ENCODE results near the gene GPR155.
"Not testable (repeated sequence)": the region's sequence is repeated elsewhere in the genome, so short reads cannot be mapped to it uniquely, and the experiment has no call there.

DNA sequence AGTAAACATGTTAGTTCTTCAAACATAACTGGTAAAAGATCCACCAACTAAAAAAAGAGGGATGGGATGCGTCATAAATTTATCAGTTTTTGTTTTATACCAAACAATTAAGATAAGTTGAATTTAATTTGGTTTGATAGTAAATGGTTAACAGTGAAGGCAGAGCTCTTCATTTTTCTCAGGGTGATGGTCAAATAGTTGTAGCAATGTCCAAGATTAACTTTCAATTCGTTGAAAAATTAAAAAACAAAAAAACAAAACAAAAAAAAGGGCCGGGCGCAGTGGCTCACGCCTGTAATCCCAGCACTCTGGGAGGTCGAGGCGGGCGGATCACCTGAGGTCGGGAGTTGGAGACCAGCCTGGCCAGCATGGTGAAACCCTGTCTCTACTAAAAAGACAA is 1.8 kb downstream of the GPR155 start:
- TF ChIP-seq, protein P1, sequence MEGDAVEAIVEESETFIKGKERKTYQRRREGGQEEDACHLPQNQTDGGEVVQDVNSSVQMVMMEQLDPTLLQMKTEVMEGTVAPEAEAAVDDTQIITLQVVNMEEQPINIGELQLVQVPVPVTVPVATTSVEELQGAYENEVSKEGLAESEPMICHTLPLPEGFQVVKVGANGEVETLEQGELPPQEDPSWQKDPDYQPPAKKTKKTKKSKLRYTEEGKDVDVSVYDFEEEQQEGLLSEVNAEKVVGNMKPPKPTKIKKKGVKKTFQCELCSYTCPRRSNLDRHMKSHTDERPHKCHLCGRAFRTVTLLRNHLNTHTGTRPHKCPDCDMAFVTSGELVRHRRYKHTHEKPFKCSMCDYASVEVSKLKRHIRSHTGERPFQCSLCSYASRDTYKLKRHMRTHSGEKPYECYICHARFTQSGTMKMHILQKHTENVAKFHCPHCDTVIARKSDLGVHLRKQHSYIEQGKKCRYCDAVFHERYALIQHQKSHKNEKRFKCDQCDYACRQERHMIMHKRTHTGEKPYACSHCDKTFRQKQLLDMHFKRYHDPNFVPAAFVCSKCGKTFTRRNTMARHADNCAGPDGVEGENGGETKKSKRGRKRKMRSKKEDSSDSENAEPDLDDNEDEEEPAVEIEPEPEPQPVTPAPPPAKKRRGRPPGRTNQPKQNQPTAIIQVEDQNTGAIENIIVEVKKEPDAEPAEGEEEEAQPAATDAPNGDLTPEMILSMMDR (IDR thresholded peaks at IDR 0.05; ENCODE audit: poor library complexity, severe bottlenecking): not testable (repeated sequence)
- TF ChIP-seq EZH2 (IDR thresholded peaks at IDR 0.05; ENCODE audit: borderline replicate concordance, insufficient read depth, low read length, poor library complexity, severe bottlenecking); RAD21 (conservative IDR thresholded peaks at IDR 0.05); MXI1 (conservative IDR thresholded peaks at IDR 0.05; ENCODE audit: poor library complexity, severe bottlenecking); EP300 (conservative IDR thresholded peaks at IDR 0.05; ENCODE audit: poor library complexity, severe bottlenecking): not testable (repeated sequence)
- TF ChIP-seq, protein P2, sequence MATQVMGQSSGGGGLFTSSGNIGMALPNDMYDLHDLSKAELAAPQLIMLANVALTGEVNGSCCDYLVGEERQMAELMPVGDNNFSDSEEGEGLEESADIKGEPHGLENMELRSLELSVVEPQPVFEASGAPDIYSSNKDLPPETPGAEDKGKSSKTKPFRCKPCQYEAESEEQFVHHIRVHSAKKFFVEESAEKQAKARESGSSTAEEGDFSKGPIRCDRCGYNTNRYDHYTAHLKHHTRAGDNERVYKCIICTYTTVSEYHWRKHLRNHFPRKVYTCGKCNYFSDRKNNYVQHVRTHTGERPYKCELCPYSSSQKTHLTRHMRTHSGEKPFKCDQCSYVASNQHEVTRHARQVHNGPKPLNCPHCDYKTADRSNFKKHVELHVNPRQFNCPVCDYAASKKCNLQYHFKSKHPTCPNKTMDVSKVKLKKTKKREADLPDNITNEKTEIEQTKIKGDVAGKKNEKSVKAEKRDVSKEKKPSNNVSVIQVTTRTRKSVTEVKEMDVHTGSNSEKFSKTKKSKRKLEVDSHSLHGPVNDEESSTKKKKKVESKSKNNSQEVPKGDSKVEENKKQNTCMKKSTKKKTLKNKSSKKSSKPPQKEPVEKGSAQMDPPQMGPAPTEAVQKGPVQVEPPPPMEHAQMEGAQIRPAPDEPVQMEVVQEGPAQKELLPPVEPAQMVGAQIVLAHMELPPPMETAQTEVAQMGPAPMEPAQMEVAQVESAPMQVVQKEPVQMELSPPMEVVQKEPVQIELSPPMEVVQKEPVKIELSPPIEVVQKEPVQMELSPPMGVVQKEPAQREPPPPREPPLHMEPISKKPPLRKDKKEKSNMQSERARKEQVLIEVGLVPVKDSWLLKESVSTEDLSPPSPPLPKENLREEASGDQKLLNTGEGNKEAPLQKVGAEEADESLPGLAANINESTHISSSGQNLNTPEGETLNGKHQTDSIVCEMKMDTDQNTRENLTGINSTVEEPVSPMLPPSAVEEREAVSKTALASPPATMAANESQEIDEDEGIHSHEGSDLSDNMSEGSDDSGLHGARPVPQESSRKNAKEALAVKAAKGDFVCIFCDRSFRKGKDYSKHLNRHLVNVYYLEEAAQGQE (IDR thresholded peaks at IDR 0.05; ENCODE audit: borderline replicate concordance): not testable (repeated sequence)

Data from neural cell (in vitro differentiated cells).